EH (cell line): ENCODE measurements around the gene GRHL3.
"Not testable (repeated sequence)": the region's sequence is repeated elsewhere in the genome, so short reads cannot be mapped to it uniquely, and the experiment has no call there.

Experiments used
- DNase-seq: peaks from one replicate; pipeline ENCODE4 v3.0.0-alpha.2; 2015; ENCODE audit warnings: low read depth

The GRHL3 gene

GRCh38 chr1:24319312-24319863 is at the start of gene GRHL3:
TSS of gene GRHL3 (plus strand) at chr1:24319357. CDS start at chr1:24319552, 195 bp downstream.
- no peak for DNase-seq

- not testable (repeated sequence) for DNase-seq
Measured at GRCh38 chr1:24274203-24275103, 44.7 kb upstream of the GRHL3 start.

GRCh38 chr1:24275104-24275410 is 44.1 kb upstream of the GRHL3 start:
- no peak for DNase-seq

- peak; percentile 74 for DNase-seq
Measured at GRCh38 chr1:24275510-24275909, 43.6 kb upstream of the GRHL3 start.

- DNase-seq: peak; percentile 38
Measured at GRCh38 chr1:24276791-24277190, 42.4 kb upstream of the GRHL3 start.

- DNase-seq: peak; percentile 77
Measured at GRCh38 chr1:24277420-24278169, 41.6 kb upstream of the GRHL3 start.

- no peak for DNase-seq
Measured at GRCh38 chr1:24278726-24279125, 40.4 kb upstream of the GRHL3 start.

- DNase-seq: no peak
Measured at GRCh38 chr1:24279590-24280232, 39.4 kb upstream of the GRHL3 start.

- no peak for DNase-seq
Measured at GRCh38 chr1:24281591-24281990, 37.6 kb upstream of the GRHL3 start.

GRCh38 chr1:24282491-24282890 is 36.7 kb upstream of the GRHL3 start:
- no peak for DNase-seq

GRCh38 chr1:24283326-24284155 is 35.6 kb upstream of the GRHL3 start:
- DNase-seq: peak; percentile 91

GRCh38 chr1:24284156-24284471 is 35.0 kb upstream of the GRHL3 start:
- DNase-seq: no peak

- no peak for DNase-seq
Measured at GRCh38 chr1:24285231-24285630, 33.9 kb upstream of the GRHL3 start.

GRCh38 chr1:24286246-24287010 is 32.7 kb upstream of the GRHL3 start:
- DNase-seq: no peak

- not testable (repeated sequence) for DNase-seq
Measured at GRCh38 chr1:24287779-24288178, 31.4 kb upstream of the GRHL3 start.

- no peak for DNase-seq
Measured at GRCh38 chr1:24288479-24288878, 30.7 kb upstream of the GRHL3 start.

- peak; percentile 77 for DNase-seq
Measured at GRCh38 chr1:24289937-24290595, 29.1 kb upstream of the GRHL3 start.

GRCh38 chr1:24290933-24291487 is 28.1 kb upstream of the GRHL3 start:
- DNase-seq: no peak

- DNase-seq: no peak
Measured at GRCh38 chr1:24292103-24292502, 27.1 kb upstream of the GRHL3 start.

- DNase-seq: no peak
Measured at GRCh38 chr1:24292887-24293286, 26.3 kb upstream of the GRHL3 start.
